ENCODE measurements around the gene SERTAD3.
"Not testable (repeated sequence)": the region's sequence is repeated elsewhere in the genome, so short reads cannot be mapped to it uniquely, and the experiment has no call there.

SERTAD3 gene

GRCh38 chr19:40446263-40446784 lies 2.2 kb upstream of the SERTAD3 start:
- Mint-ChIP-seq H3K36me3 (peaks cover 8% of the 10 kb centered on the region), H3K4me1 (peaks cover 15% of the 10 kb centered on the region)

GRCh38 chr19:40445780-40446262 lies 1.7 kb upstream of the SERTAD3 start:
- H3K4me3 Mint-ChIP-seq = peak overlapping the region; percentile 54
- no peak for ATAC-seq (ENCODE audit: low read depth)
- peaks cover 10% of the 10 kb centered on the region for H3K36me3 Mint-ChIP-seq
- H3K9me3 Mint-ChIP-seq = no peaks in the 10 kb centered on the region
- no peaks in the 10 kb centered on the region for H3K27me3 Mint-ChIP-seq
- no peak for DNase-seq (ENCODE audit: low spot score in 2 of 2)
- H3K27ac Mint-ChIP-seq = no peak overlapping the region
- peaks cover 15% of the 10 kb centered on the region for H3K4me1 Mint-ChIP-seq

More at GRCh38 chr19:40446263-40446784, 2.2 kb upstream of the SERTAD3 start:
- ATAC-seq (ENCODE audit: low read depth) (no peak), DNase-seq (ENCODE audit: low spot score in 2 of 2) (no peak)
- no peak overlapping the region for H3K4me3 Mint-ChIP-seq
- peak overlapping the region; percentile 13 for H3K27ac Mint-ChIP-seq
- H3K9me3 Mint-ChIP-seq = no peaks in the 10 kb centered on the region
- no peaks in the 10 kb centered on the region for H3K27me3 Mint-ChIP-seq

GRCh38 chr19:40444825-40445312 lies 734 bp upstream of the SERTAD3 start:
- no peak for ATAC-seq (ENCODE audit: low read depth)
- DNase-seq (ENCODE audit: low spot score in 2 of 2) = no peak
- H3K27me3 Mint-ChIP-seq = no peaks in the 10 kb centered on the region
- H3K27ac Mint-ChIP-seq = peak overlapping the region; percentile 93
- H3K4me3 Mint-ChIP-seq = peak overlapping the region; percentile 99
- peaks cover 11% of the 10 kb centered on the region for H3K36me3 Mint-ChIP-seq
- H3K4me1 Mint-ChIP-seq = peaks cover 15% of the 10 kb centered on the region
- H3K9me3 Mint-ChIP-seq = no peaks in the 10 kb centered on the region

- Mint-ChIP-seq H3K27ac (peak overlapping the region; percentile 93), H3K4me1 (peaks cover 20% of the 10 kb centered on the region), H3K4me3 (peak overlapping the region; percentile 99), H3K9me3 (no peaks in the 10 kb centered on the region), H3K36me3 (peaks cover 6% of the 10 kb centered on the region), H3K27me3 (no peaks in the 10 kb centered on the region)
- ATAC-seq (ENCODE audit: low read depth) = peak; percentile 74
- DNase-seq (ENCODE audit: low spot score in 2 of 2) = peak; percentile 92 to 98
Observed at GRCh38 chr19:40443131-40443999, 770 bp downstream of the SERTAD3 start.

- no peaks in the 10 kb centered on the region for H3K9me3 Mint-ChIP-seq
- peaks cover 6% of the 10 kb centered on the region for H3K36me3 Mint-ChIP-seq
- peak overlapping the region; percentile 93 for H3K27ac Mint-ChIP-seq
- ATAC-seq (ENCODE audit: low read depth) = no peak
- H3K4me1 Mint-ChIP-seq = peaks cover 20% of the 10 kb centered on the region
- no peaks in the 10 kb centered on the region for H3K27me3 Mint-ChIP-seq
- H3K4me3 Mint-ChIP-seq = peak overlapping the region; percentile 99
- no peak for DNase-seq (ENCODE audit: low spot score in 2 of 2)
Observed at GRCh38 chr19:40442328-40443130, 1.6 kb downstream of the SERTAD3 start.

GRCh38 chr19:40441719-40442253 lies 2.3 kb downstream of the SERTAD3 start:
- ATAC-seq (ENCODE audit: low read depth) (no peak), DNase-seq (ENCODE audit: low spot score in 2 of 2) (no peak)
- Mint-ChIP-seq H3K27me3 (no peaks in the 10 kb centered on the region), H3K4me3 (peak overlapping the region; percentile 14), H3K36me3 (peaks cover 6% of the 10 kb centered on the region), H3K9me3 (no peaks in the 10 kb centered on the region), H3K27ac (peak overlapping the region; percentile 93), H3K4me1 (peaks cover 20% of the 10 kb centered on the region)

- DNase-seq (ENCODE audit: low spot score in 2 of 2) (no peak), ATAC-seq (ENCODE audit: low read depth) (no peak)
- Mint-ChIP-seq H3K27ac (no peak overlapping the region), H3K27me3 (no peaks in the 10 kb centered on the region), H3K36me3 (peaks cover 3% of the 10 kb centered on the region), H3K4me3 (no peak overlapping the region), H3K9me3 (peaks cover 2% of the 10 kb centered on the region), H3K4me1 (peaks cover 29% of the 10 kb centered on the region)
Observed at GRCh38 chr19:40438284-40438683, 5.9 kb downstream of the SERTAD3 start.

GRCh38 chr19:40433391-40434216 lies 10.5 kb downstream of the SERTAD3 start:
- H3K4me1 Mint-ChIP-seq = peaks cover 16% of the 10 kb centered on the region
- no peaks in the 10 kb centered on the region for H3K27me3 Mint-ChIP-seq
- H3K9me3 Mint-ChIP-seq = peaks cover 2% of the 10 kb centered on the region
- H3K36me3 Mint-ChIP-seq = no peaks in the 10 kb centered on the region
- ATAC-seq (ENCODE audit: low read depth) (peak; percentile 73), DNase-seq (ENCODE audit: low spot score in 2 of 2) (peak; percentile 38 to 44)
- peak overlapping the region; percentile 90 for H3K4me3 Mint-ChIP-seq
- peak overlapping the region; percentile 93 for H3K27ac Mint-ChIP-seq

GRCh38 chr19:40432760-40433159 lies 11.4 kb downstream of the SERTAD3 start:
- H3K4me3 Mint-ChIP-seq = peak overlapping the region; percentile 90
- DNase-seq (ENCODE audit: low spot score in 2 of 2); H3K27me3 Mint-ChIP-seq; H3K9me3 Mint-ChIP-seq; ATAC-seq (ENCODE audit: low read depth); H3K27ac Mint-ChIP-seq; H3K36me3 Mint-ChIP-seq: not testable (repeated sequence)
- peaks cover 16% of the 10 kb centered on the region for H3K4me1 Mint-ChIP-seq

- Mint-ChIP-seq H3K4me1 (peaks cover 16% of the 10 kb centered on the region), H3K36me3 (no peaks in the 10 kb centered on the region), H3K4me3 (no peak overlapping the region), H3K9me3 (peaks cover 2% of the 10 kb centered on the region), H3K27ac (no peak overlapping the region), H3K27me3 (no peaks in the 10 kb centered on the region)
- no peak for ATAC-seq (ENCODE audit: low read depth)
- DNase-seq (ENCODE audit: low spot score in 2 of 2) = no peak
Observed at GRCh38 chr19:40431698-40432097, 12.4 kb downstream of the SERTAD3 start.

GRCh38 chr19:40430242-40430641 lies 13.9 kb downstream of the SERTAD3 start:
- H3K27ac Mint-ChIP-seq; DNase-seq (ENCODE audit: low spot score in 2 of 2); H3K4me3 Mint-ChIP-seq; H3K27me3 Mint-ChIP-seq; H3K9me3 Mint-ChIP-seq; H3K36me3 Mint-ChIP-seq; ATAC-seq (ENCODE audit: low read depth): not testable (repeated sequence)
- H3K4me1 Mint-ChIP-seq = peaks cover 12% of the 10 kb centered on the region

GRCh38 chr19:40428197-40428596 lies 15.9 kb downstream of the SERTAD3 start:
- peaks cover 12% of the 10 kb centered on the region for H3K4me1 Mint-ChIP-seq
- DNase-seq (ENCODE audit: low spot score in 2 of 2); H3K27ac Mint-ChIP-seq; ATAC-seq (ENCODE audit: low read depth); H3K36me3 Mint-ChIP-seq; H3K4me3 Mint-ChIP-seq; H3K27me3 Mint-ChIP-seq; H3K9me3 Mint-ChIP-seq: not testable (repeated sequence)
